ENCODE results near the gene RAB11FIP2. TPM values are rescaled to one million over a fixed set of nuclear protein-coding genes. Genes with fewer than 3 reads are reported as not detected.

The RAB11FIP2 gene
- polyA plus RNA-seq, 2 of the 4 experiments (the other 2 are of a cell fraction): 10.0 to 29.3 TPM

GRCh38 chr10:117993166-117993565 is 53.6 kb downstream of the RAB11FIP2 start:
- H3K4me2 ChIP-seq: no peak overlapping the region
- no peak overlapping the region for H3K4me3 ChIP-seq
- DNase-seq (ENCODE audit: low read depth in 1 of 2, low spot score in 1 of 2) (no peak), FAIRE-seq (no peak), ATAC-seq (no peak)
- H3K27ac ChIP-seq: no peak overlapping the region
- TF ChIP-seq EP300 (IDR thresholded peaks at IDR 0.05): no peak
- TF ChIP-seq SMC3 (IDR thresholded peaks at IDR 0.05): no peak
- no peaks in the 10 kb centered on the region for H3K4me1 ChIP-seq
- H3K9me3 ChIP-seq: no peaks in the 10 kb centered on the region
- POLR2A ChIA-PET: no interaction called here
- CTCF ChIA-PET: no interaction called here
- 91% methylated on average over 4 of the region's 4 CpGs for WGBS (ENCODE audit: missing lambda C conversion rate)

- H3K9me3 ChIP-seq: no peaks in the 10 kb centered on the region
- FAIRE-seq: no peak
- TF ChIP-seq JUN (IDR thresholded peaks at IDR 0.05) (no peak), ZC3H11A (IDR thresholded peaks at IDR 0.05) (no peak), ZFP36 (IDR thresholded peaks at IDR 0.05; ENCODE audit: borderline replicate concordance, partially characterized antibody) (no peak)
- ChIA-PET CTCF (no interaction called here), POLR2A (no interaction called here)
- no peak overlapping the region for H3K4me2 ChIP-seq
- no peak overlapping the region for H3K27ac ChIP-seq
- H3K4me3 ChIP-seq: no peak overlapping the region
- no peak for DNase-seq (ENCODE audit: low read depth in 1 of 2, low spot score in 1 of 2)
- no peak for ATAC-seq
- no peaks in the 10 kb centered on the region for H3K4me1 ChIP-seq
- 95% methylated on average over 8 of the region's 8 CpGs for WGBS (ENCODE audit: missing lambda C conversion rate)
Measured at GRCh38 chr10:117991701-117992100, 55.0 kb downstream of the RAB11FIP2 start.

DNA sequence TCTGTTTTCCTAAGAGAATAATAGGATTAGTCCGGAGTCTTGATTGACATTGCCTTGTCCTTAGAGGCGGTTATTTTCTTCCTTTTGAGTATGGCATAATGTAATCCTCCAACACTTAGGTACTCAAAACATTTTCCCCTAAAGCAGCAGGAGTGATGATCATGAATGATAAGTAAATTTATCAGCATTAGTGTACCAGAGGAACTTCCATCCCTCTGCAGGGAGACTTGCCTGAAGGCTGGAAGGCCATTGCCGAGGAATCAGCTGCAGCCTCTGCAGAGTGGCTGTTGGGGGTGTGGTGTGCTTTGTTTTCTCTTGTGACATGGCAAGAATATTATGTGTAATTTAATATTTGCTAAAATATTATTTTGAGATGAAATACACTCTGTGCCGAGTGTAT is 56.8 kb downstream of the RAB11FIP2 start:
- H3K9me3 ChIP-seq: no peaks in the 10 kb centered on the region
- no peak for FAIRE-seq
- no peak for ATAC-seq
- TF ChIP-seq ESRRA (IDR thresholded peaks at IDR 0.05; ENCODE audit: borderline replicate concordance, low read length) (no peak), FOSL2 (IDR thresholded peaks at IDR 0.05) (no peak), FOSL2 (CRISPR knock-in tag; IDR thresholded peaks at IDR 0.05) (no peak), EHF (CRISPR knock-in tag; IDR thresholded peaks at IDR 0.05) (no peak), HOXB13 (CRISPR knock-in tag; IDR thresholded peaks at IDR 0.05; ENCODE audit: low read depth) (no peak), RAD21 (conservative IDR thresholded peaks at IDR 0.05 in 1 of 2, IDR thresholded peaks at IDR 0.05 in 1 of 2) (no peak), CTCF (IDR thresholded peaks at IDR 0.05) (no peak), KDM5A (IDR thresholded peaks at IDR 0.05) (no peak)
- no peak overlapping the region for H3K27ac ChIP-seq
- WGBS (ENCODE audit: missing lambda C conversion rate): 92% methylated on average over 4 of the region's 4 CpGs
- no peak overlapping the region for H3K4me2 ChIP-seq
- H3K4me1 ChIP-seq: no peaks in the 10 kb centered on the region
- DNase-seq (ENCODE audit: low read depth in 1 of 2, low spot score in 1 of 2): no peak
- ChIA-PET POLR2A (no interaction called here), CTCF (no interaction called here)
- H3K4me3 ChIP-seq: no peak overlapping the region

- Histone ChIP-seq H3K27ac (no peak overlapping the region), H3K4me1 (no peaks in the 10 kb centered on the region), H3K9me3 (no peaks in the 10 kb centered on the region), H3K4me3 (no peak overlapping the region), H3K4me2 (no peak overlapping the region)
- CTCF ChIA-PET: no interaction called here
- POLR2A ChIA-PET: no interaction called here
- ATAC-seq (no peak), FAIRE-seq (no peak), DNase-seq (ENCODE audit: low read depth in 1 of 2, low spot score in 1 of 2) (no peak)
- WGBS (ENCODE audit: missing lambda C conversion rate): 51% methylated on average over 3 of the region's 3 CpGs
- TF ChIP-seq CBX8 (IDR thresholded peaks at IDR 0.05): no peak
- TF ChIP-seq FOSL2 (IDR thresholded peaks at IDR 0.05): no peak
- no peak for TF ChIP-seq FOSL2 (CRISPR knock-in tag; IDR thresholded peaks at IDR 0.05)
- TF ChIP-seq TP53 (CRISPR knock-in tag; IDR thresholded peaks at IDR 0.05): no peak
Measured at GRCh38 chr10:117988814-117989213, 57.9 kb downstream of the RAB11FIP2 start.

DNA sequence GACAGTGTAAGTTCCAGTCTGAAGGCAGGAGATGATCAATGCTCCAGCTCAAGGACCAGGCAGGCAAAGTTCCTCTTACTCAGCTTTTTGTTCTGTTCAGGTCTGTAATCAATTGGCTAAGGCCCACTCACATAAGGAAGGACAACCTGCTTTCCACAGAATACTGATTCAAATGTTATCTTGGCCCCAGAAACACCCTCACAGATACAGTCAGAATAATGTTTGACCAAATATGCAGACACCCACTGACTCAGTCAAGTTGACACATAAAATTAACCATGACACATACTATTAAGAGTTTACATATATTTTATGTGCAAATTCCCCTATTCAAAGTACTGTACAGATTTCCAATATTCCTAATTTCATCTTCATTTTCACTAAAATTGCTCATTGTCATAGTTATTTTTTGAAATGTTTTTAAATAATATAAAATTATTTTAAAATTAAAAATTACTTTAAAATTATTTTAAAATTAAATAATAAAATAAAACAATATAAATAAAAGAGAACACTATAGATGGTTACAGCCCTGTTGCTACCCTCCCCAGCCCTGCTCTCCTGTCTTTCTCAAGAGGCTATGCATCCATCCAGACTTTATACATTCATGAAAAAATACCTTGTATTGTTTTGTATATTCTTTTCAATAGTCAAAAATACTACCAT is 59.4 kb downstream of the RAB11FIP2 start:
- no peak for FAIRE-seq
- H3K27ac ChIP-seq: no peak overlapping the region
- no peaks in the 10 kb centered on the region for H3K4me1 ChIP-seq
- no peak overlapping the region for H3K4me2 ChIP-seq
- H3K9me3 ChIP-seq: no peaks in the 10 kb centered on the region
- ChIA-PET CTCF (no interaction called here), POLR2A (no interaction called here)
- H3K4me3 ChIP-seq: no peak overlapping the region
- no peak for ATAC-seq
- no peak for DNase-seq (ENCODE audit: low read depth in 1 of 2, low spot score in 1 of 2)
- TF ChIP-seq, protein P1, sequence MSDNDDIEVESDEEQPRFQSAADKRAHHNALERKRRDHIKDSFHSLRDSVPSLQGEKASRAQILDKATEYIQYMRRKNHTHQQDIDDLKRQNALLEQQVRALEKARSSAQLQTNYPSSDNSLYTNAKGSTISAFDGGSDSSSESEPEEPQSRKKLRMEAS (IDR thresholded peaks at IDR 0.05): no peak
- TF ChIP-seq, protein P2, sequence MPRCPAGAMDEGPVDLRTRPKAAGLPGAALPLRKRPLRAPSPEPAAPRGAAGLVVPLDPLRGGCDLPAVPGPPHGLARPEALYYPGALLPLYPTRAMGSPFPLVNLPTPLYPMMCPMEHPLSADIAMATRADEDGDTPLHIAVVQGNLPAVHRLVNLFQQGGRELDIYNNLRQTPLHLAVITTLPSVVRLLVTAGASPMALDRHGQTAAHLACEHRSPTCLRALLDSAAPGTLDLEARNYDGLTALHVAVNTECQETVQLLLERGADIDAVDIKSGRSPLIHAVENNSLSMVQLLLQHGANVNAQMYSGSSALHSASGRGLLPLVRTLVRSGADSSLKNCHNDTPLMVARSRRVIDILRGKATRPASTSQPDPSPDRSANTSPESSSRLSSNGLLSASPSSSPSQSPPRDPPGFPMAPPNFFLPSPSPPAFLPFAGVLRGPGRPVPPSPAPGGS (IDR thresholded peaks at IDR 0.05): no peak
- TF ChIP-seq KDM1A (IDR thresholded peaks at IDR 0.05; ENCODE audit: low read depth): no peak
- no peak for TF ChIP-seq EHF (CRISPR knock-in tag; IDR thresholded peaks at IDR 0.05)
- TF ChIP-seq FOXS1 (CRISPR knock-in tag; IDR thresholded peaks at IDR 0.05): no peak
- TF ChIP-seq SMC3 (IDR thresholded peaks at IDR 0.05): no peak
- TF ChIP-seq, protein P3, sequence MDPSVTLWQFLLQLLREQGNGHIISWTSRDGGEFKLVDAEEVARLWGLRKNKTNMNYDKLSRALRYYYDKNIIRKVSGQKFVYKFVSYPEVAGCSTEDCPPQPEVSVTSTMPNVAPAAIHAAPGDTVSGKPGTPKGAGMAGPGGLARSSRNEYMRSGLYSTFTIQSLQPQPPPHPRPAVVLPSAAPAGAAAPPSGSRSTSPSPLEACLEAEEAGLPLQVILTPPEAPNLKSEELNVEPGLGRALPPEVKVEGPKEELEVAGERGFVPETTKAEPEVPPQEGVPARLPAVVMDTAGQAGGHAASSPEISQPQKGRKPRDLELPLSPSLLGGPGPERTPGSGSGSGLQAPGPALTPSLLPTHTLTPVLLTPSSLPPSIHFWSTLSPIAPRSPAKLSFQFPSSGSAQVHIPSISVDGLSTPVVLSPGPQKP (IDR thresholded peaks at IDR 0.05; ENCODE audit: low read depth, low read length): no peak
- TF ChIP-seq JUN (IDR thresholded peaks at IDR 0.05): no peak
- TF ChIP-seq, protein P4, sequence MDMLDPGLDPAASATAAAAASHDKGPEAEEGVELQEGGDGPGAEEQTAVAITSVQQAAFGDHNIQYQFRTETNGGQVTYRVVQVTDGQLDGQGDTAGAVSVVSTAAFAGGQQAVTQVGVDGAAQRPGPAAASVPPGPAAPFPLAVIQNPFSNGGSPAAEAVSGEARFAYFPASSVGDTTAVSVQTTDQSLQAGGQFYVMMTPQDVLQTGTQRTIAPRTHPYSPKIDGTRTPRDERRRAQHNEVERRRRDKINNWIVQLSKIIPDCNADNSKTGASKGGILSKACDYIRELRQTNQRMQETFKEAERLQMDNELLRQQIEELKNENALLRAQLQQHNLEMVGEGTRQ (IDR thresholded peaks at IDR 0.05): no peak
- TF ChIP-seq NR3C1 (IDR thresholded peaks at IDR 0.05): no peak
- TF ChIP-seq GATA3 (IDR thresholded peaks at IDR 0.05; ENCODE audit: borderline replicate concordance): no peak
- no peak for TF ChIP-seq HOXA7 (CRISPR knock-in tag; IDR thresholded peaks at IDR 0.05)
- TF ChIP-seq NPAS2 (CRISPR knock-in tag; IDR thresholded peaks at IDR 0.05; ENCODE audit: borderline replicate concordance): no peak
- TF ChIP-seq ZC3H11A (IDR thresholded peaks at IDR 0.05): no peak

All from A549 (cell line).